Activated CD4-positive, alpha-beta T cell treated with anti-CD3 and anti-CD28 coated beads for 36 hours (primary cell): ENCODE measurements around the gene SPDYE1. TPM values are rescaled to one million over a fixed set of nuclear protein-coding genes. Genes with fewer than 3 reads are reported as not detected.
"Not testable (repeated sequence)": the region's sequence is repeated elsewhere in the genome, so short reads cannot be mapped to it uniquely, and the experiment has no call there.

Experiments
- ATAC-seq: fragments of 200-7000 bp; cut with Tn5 transposase; one replicate; pipeline ENCODE4 v1.10.0; 2021; ENCODE audit warnings: mild to moderate bottlenecking, moderate library complexity
- CTCF ChIA-PET: fragments of 350-600 bp; sonication (Branson Sonifier 250); formaldehyde crosslinking; loops from one replicate; lab custom pipeline; 2021; ENCODE audit warnings: antibody characterized with exemption; lab: Charles Lee
- POLR2A ChIA-PET: fragments of 350-600 bp; sonication (Branson Sonifier 250); formaldehyde crosslinking; loops from one replicate; lab custom pipeline; 2021; ENCODE audit warnings: antibody characterized with exemption, inconsistent platforms; lab: Charles Lee
- DNase-seq: peaks from one replicate; pipeline ENCODE4 v3.0.0-alpha.2; 2020
- H3K27ac Mint-ChIP-seq: one replicate; pipeline ENCODE4 v1.8.0; 2021; ENCODE audit warnings: mixed read lengths
- H3K27me3 Mint-ChIP-seq: one replicate; pipeline ENCODE4 v1.8.0; 2021; ENCODE audit warnings: mixed read lengths
- H3K36me3 Mint-ChIP-seq: one replicate; pipeline ENCODE4 v1.8.0; 2021; ENCODE audit warnings: low read depth, mixed read lengths
- H3K4me1 Mint-ChIP-seq: one replicate; pipeline ENCODE4 v1.8.0; 2021; ENCODE audit warnings: mixed read lengths
- H3K4me3 Mint-ChIP-seq: one replicate; pipeline ENCODE4 v1.8.0; 2021; ENCODE audit warnings: mild to moderate bottlenecking, moderate library complexity, mixed read lengths
- H3K9me3 Mint-ChIP-seq: one replicate; pipeline ENCODE4 v1.8.0; 2021; ENCODE audit warnings: low read depth, mixed read lengths
- intact Hi-C, 2 experiments: fragments of 100-400 bp; cut with DNase I in 1 of 2; cut with micrococcal nuclease in 1 of 2; formaldehyde crosslinking; loops; one replicate each; pipeline versions ENCODE4 v1.14.2 to v1.15.1; 2022 to 2024; cut with DNase I, micrococcal nuclease
- total RNA-seq, 2 experiments: library from RNA; stranded (reverse); gene quantifications; one replicate each; pipeline ENCODE4 v1.2.3, GENCODE V29; 2021

The SPDYE1 gene
- total RNA-seq, 2 experiments from 2014 or later: not detected

DNA sequence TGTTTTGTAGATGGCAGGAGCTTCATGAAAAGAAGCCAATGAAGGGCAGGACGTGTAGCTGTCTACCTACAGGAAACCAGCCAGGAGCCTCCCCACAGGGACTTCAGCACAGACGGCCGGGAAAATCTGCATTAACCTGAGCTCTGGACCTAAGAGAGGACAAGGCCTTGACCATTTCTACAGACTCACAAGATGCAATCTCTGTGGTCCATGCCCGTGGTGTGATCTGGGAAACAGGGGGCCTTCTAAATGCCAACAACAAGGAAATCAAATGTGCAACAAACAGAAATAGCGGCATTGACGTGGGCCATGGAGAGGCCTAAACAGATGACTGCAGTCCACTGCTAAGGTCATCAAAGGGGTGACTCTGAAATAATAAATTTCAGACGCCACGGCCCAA, 14.4 kb downstream of the SPDYE1 start:
- CTCF ChIA-PET, ATAC-seq, H3K27ac Mint-ChIP-seq, DNase-seq, H3K4me1 Mint-ChIP-seq, H3K27me3 Mint-ChIP-seq, H3K4me3 Mint-ChIP-seq, H3K9me3 Mint-ChIP-seq, POLR2A ChIA-PET, H3K36me3 Mint-ChIP-seq, intact Hi-C loops: not testable (repeated sequence)

DNA sequence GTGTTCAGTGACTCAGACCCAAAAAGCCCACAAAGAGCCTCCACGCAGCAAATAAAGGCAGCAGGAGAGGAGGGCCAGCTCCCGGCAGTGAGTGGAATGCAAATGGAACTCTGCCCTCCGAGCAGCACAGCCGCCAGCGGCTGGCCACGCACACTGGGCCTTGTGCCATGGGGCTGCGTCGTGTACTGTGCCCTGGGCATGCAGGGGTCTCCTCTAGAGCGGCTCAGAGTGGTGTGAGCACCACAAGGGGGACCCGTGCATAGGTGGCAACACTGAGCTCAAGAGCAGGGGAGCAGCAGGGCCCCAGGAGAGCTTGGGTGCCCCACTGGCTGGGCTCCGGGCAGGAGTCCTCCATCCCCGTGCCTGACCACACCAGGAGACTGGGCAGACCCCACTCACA, 17.4 kb downstream of the SPDYE1 start:
- POLR2A ChIA-PET, H3K27ac Mint-ChIP-seq, H3K27me3 Mint-ChIP-seq, H3K4me1 Mint-ChIP-seq, H3K9me3 Mint-ChIP-seq, H3K36me3 Mint-ChIP-seq, H3K4me3 Mint-ChIP-seq, DNase-seq, ATAC-seq, intact Hi-C loops, CTCF ChIA-PET: not testable (repeated sequence)

DNA sequence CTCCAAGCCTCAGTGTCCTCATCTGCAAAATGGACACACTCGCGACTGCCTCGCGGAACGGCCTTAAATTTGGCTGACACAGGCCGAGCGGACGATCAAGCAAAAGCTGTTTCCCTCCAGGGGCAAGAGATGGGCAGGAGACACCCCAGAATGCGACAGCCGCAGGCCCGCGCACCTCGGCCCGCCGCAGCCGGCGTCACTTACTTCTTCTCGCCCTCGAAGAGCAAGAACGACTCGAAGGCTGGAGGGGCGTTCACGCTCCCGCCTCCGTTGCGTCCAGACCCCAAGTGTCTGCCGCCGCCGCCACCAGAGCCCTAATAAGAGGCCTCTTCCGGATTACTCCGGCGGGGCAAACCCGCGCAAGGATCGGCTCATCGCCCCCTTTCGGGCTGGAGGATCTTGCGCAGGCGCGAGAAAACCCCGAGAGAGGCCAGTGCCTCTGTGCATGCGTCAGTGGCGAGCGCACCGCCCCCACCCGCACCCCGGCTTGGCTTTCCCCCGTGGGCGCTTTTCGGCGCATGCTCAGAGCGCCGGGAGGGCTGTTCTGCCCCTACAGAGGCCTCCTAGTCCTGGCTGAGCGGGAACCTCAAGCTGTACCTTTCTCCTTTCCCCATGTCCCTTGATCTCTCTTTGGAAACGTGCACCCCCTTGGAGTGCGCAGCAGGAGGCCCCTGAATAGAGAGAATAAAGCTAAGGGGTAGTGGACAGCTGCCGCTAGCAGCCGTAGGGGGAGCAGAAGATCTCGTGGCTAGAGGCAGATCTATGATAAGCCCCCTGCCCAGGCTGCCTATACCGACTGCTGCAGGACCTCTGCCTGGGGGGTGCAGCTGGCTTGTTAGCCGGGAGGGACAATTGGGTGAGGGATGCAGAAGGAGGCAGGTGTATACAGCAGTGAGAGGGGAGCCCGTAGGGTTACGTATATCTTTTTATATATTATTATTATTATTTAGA, 21.4 kb downstream of the SPDYE1 start:
- POLR2A ChIA-PET: interaction anchor here (0.6 to 1.3 kb wide), 3 partner anchors 28 to 472 kb away, joined by 3 to 5 read pairs (median 3); no protein-coding TSS in a partner anchor
- H3K36me3 Mint-ChIP-seq, H3K27me3 Mint-ChIP-seq, H3K9me3 Mint-ChIP-seq: not testable (repeated sequence)
- intact Hi-C loops: loop anchor here (1.0 kb wide), 5 partner anchors 21 to 181 kb away; partner anchors contain the start of genes DBNL (in 2 of the 2), POLD2 (in 1 of the 2), POLM (in 1 of the 2) and YKT6 (in 1 of the 2)
- DNase-seq (peak; percentile 99), ATAC-seq (peak; percentile 82)
- Mint-ChIP-seq H3K4me1 (peaks cover 35% of the 10 kb centered on the region), H3K4me3 (peak overlapping the region; percentile 91), H3K27ac (peak overlapping the region; percentile 83)
- CTCF ChIA-PET: interaction anchor here (0.6 to 1.2 kb wide), 3 partner anchors 28 to 175 kb away, joined by 3 to 4 read pairs (median 3); no protein-coding TSS in a partner anchor

DNA sequence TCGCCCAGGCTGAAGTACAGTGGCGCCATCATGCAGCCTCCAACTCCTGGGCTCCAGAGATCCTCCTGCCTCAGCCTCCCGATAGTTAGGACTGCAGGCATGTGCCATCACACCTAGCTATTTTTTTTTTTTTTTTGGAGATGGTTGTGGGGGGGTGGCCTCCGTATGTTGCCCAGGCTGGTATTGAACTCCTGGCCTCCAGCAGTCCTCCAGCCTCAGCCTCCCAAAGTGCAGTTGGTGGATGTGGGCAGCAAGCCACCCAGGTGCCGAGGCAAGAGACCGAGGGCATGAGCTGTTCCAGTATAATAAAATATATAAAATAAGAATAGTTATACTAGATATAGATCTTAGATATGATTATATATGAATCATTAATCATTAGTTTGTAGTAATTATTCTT, 22.1 kb downstream of the SPDYE1 start:
- intact Hi-C loops: loop anchor here (1.0 to 10.0 kb wide), 8 partner anchors 20 to 965 kb away; partner anchors contain the start of genes DBNL (in 2 of the 2), POLM (in 2 of the 2), POLD2 (in 1 of the 2) and YKT6 (in 1 of the 2)
- not testable (repeated sequence) for H3K27me3 Mint-ChIP-seq, ATAC-seq, H3K4me3 Mint-ChIP-seq, H3K36me3 Mint-ChIP-seq, H3K9me3 Mint-ChIP-seq, DNase-seq, H3K27ac Mint-ChIP-seq
- CTCF ChIA-PET: interaction anchor here (0.6 to 1.2 kb wide), 3 partner anchors 27 to 174 kb away, joined by 3 to 4 read pairs (median 3); no protein-coding TSS in a partner anchor
- peaks cover 35% of the 10 kb centered on the region for H3K4me1 Mint-ChIP-seq
- POLR2A ChIA-PET: interaction anchor here (0.6 to 1.3 kb wide), 2 partner anchors 27 to 471 kb away, joined by 3 to 5 read pairs; no protein-coding TSS in a partner anchor

DNA sequence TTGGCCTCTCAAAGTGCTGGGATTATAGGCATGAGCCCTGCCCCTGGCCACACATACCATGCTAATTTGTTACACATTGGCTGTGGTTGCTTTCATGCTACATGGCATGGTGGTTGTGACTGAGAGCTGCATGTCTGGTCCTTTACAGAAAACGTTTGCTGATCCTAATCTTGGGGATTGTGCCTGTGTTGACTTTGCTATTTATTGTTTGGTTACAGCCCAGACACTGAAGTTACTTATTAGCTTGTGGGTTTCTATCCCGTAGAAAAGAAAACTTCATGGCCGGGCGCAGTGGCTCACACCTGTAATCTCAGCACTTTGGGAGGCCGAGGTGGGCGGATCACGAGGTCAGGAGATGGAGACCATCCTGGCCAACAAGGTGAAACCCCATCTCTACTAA, 24.4 kb downstream of the SPDYE1 start:
- peaks cover 33% of the 10 kb centered on the region for H3K4me1 Mint-ChIP-seq
- H3K4me3 Mint-ChIP-seq, H3K9me3 Mint-ChIP-seq, ATAC-seq, H3K36me3 Mint-ChIP-seq, H3K27me3 Mint-ChIP-seq, POLR2A ChIA-PET, H3K27ac Mint-ChIP-seq, DNase-seq: not testable (repeated sequence)
- CTCF ChIA-PET: interaction anchor here (0.7 kb wide), 1 partner anchor 307 kb away, joined by 3 read pairs; no protein-coding TSS in a partner anchor
- intact Hi-C loops: loop anchor here (5.0 to 10.0 kb wide), 3 partner anchors 60 to 963 kb away; partner anchors contain the start of gene POLM (in 1 of the 2)

DNA sequence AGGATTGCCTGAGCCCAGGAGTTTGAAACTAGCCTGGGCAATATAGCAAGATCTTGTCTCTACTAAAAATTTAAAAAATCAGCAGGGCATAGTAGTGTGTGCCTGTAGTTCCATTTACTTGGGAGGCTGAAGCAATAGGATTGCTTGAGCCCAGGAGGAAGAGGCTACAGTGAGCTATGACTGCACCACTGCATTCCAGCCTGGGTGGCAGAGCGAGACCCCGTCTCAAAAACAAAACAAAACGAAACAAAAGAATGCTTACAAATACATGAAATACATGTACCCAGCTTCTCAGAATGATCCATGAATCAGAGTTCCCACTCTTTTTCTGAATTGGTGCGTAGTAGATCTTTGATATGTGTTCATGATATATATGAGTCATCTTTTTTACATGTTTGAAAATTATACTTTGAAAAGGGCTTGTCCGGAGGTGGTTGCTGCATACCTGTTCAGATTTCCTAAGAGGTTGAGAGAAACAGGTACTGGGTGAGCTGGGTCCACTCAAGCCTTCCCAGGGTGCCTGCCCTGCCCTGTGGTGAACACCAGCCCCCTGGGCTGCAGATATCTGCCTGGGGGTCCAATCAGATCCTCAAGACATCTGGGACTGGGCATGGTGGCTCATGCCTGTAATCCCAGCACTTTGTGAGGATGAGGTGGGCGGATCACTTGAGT, 25.2 kb downstream of the SPDYE1 start:
- H3K27me3 Mint-ChIP-seq, CTCF ChIA-PET, POLR2A ChIA-PET, H3K9me3 Mint-ChIP-seq, H3K36me3 Mint-ChIP-seq: not testable (repeated sequence)
- intact Hi-C loops: loop anchor here (5.0 to 10.0 kb wide), 3 partner anchors 59 to 962 kb away; partner anchors contain the start of gene POLM (in 1 of the 2)
- ATAC-seq (peak; percentile 49), DNase-seq (peak; percentile 52)
- Mint-ChIP-seq H3K27ac (peak overlapping the region; percentile 95), H3K4me3 (peak overlapping the region; percentile 52), H3K4me1 (peaks cover 29% of the 10 kb centered on the region)

DNA sequence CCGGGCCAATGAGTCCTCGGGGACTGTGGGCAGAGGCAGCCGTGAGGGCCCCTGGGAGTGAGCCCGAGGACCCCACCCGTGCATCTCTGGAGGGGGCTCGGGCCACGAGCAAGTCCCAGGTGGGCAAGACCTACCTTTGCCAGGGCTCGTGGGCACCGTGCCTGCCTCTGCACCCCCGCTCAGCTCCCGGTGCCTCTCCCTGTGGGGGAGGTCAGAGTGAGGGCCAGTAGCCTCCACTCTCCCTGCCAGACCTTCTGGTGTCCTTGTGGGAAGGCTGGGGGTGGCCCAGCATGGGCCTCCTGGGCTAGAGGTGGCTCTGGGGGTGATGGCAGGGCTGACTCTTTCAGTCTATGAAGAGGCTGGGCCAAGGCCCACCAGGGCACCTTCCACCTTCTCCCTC, 31.7 kb downstream of the SPDYE1 start:
- H3K27me3 Mint-ChIP-seq, H3K4me1 Mint-ChIP-seq, CTCF ChIA-PET, H3K4me3 Mint-ChIP-seq, POLR2A ChIA-PET, H3K9me3 Mint-ChIP-seq, H3K36me3 Mint-ChIP-seq, DNase-seq, H3K27ac Mint-ChIP-seq, ATAC-seq: not testable (repeated sequence)
- intact Hi-C loops: loop anchor here in 1 of 2 experiments (10.0 kb wide), 1 partner anchor 955 kb away; no protein-coding TSS in a partner anchor

DNA sequence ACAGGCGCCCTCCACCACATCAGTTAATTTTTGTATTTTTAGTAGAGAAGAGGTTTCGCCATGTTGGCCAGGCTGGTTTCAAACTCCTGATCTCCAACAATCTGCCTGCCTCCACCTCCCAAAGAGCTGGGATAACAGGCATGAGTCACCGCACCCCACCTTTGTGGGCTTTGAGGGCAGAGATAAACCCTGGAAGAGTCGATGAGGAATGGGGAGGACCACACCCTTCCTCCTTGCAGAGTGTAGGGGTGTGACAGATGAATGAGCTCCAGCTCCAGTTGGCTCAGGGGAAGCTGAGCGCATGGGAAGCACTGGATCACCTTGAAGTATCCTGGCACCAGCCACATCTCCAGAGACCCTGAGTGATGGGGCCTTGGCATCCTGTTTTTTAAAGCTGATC, 32.3 kb downstream of the SPDYE1 start:
- H3K4me3 Mint-ChIP-seq, H3K4me1 Mint-ChIP-seq, DNase-seq, H3K9me3 Mint-ChIP-seq, CTCF ChIA-PET, POLR2A ChIA-PET, intact Hi-C loops, H3K36me3 Mint-ChIP-seq, ATAC-seq, H3K27me3 Mint-ChIP-seq, H3K27ac Mint-ChIP-seq: not testable (repeated sequence)

DNA sequence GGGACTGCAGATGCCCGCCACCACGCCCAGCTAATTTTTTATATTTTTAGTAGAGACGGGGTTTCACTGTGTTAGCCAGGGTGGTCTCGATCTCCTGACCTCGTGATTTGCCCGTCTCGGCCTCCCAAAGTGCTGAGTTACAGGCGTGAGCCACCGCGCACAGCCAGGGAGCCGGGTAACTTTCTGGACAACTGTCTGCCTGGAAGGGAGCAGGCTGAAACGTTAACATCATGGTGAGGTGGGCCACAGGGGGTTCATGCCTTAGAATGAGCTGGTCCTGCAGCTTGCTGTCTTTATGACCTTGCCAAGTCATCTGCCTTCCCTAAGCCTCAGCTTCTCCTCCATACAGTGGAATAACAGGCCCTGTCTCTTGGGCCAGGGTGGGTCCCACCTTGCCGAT, 33.6 kb downstream of the SPDYE1 start:
- H3K4me3 Mint-ChIP-seq, H3K27me3 Mint-ChIP-seq, H3K4me1 Mint-ChIP-seq, DNase-seq, POLR2A ChIA-PET, H3K9me3 Mint-ChIP-seq, intact Hi-C loops, ATAC-seq, CTCF ChIA-PET, H3K27ac Mint-ChIP-seq, H3K36me3 Mint-ChIP-seq: not testable (repeated sequence)

DNA sequence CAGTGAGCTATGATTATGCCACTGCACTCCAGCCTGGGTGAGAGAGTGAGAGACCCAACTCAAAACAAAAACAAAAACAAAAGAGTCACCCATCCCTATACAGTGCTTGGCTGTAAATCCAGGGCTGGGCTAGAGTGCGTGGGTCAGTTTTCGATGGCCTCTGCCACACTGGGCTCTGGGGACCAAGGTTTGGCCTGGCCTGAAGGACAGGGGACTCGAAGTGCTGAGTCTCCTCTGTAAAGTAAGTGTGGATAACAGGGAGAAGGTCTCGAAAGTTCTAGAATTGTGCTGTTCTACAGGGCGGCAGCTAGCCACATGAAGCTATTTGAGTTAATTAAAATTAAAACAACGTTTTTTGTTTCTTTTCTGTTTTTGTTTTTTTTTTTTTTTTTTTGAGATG, 34.3 kb downstream of the SPDYE1 start:
- intact Hi-C loops, H3K27ac Mint-ChIP-seq, H3K27me3 Mint-ChIP-seq, CTCF ChIA-PET, POLR2A ChIA-PET, H3K4me3 Mint-ChIP-seq, H3K36me3 Mint-ChIP-seq, H3K9me3 Mint-ChIP-seq, DNase-seq, ATAC-seq, H3K4me1 Mint-ChIP-seq: not testable (repeated sequence)
